KOPT-K1 (cell line): ENCODE data around the gene VAV2.
"Not testable (repeated sequence)": the region's sequence is repeated elsewhere in the genome, so short reads cannot be mapped to it uniquely, and the experiment has no call there.

Experiments
- H3K27ac ChIP-seq: fragments of 200-600 bp; sonication (generic); 2 replicates; pipeline ENCODE4 v1.5.1; 2016; ENCODE audit warnings: antibody characterized with exemption, mild to moderate bottlenecking, low read depth, low read length; ENCODE audit not compliant: poor library complexity, severe bottlenecking
- H3K36me3 ChIP-seq: fragments of 200-600 bp; sonication (generic); 2 replicates; pipeline ENCODE4 v1.5.1; 2017; ENCODE audit warnings: antibody characterized with exemption, mild to moderate bottlenecking, low read length, moderate library complexity; ENCODE audit not compliant: insufficient read depth
- H3K9me3 ChIP-seq: fragments of 200-600 bp; sonication (generic); 2 replicates; pipeline ENCODE4 v1.5.1; 2017; ENCODE audit warnings: antibody characterized with exemption, low read length, mild to moderate bottlenecking; ENCODE audit not compliant: insufficient read depth, poor library complexity, severe bottlenecking

VAV2 gene

GRCh38 chr9:133928248-133928764, 63.8 kb downstream of the VAV2 start:
- H3K27ac ChIP-seq, result no peak overlapping the region

GRCh38 chr9:133927041-133927440, 65.1 kb downstream of the VAV2 start:
- H3K9me3 ChIP-seq, result no peaks in the 10 kb centered on the region

More at GRCh38 chr9:133928248-133928764, 63.8 kb downstream of the VAV2 start:
- H3K36me3 ChIP-seq, result no peaks in the 10 kb centered on the region
- H3K9me3 ChIP-seq, result no peaks in the 10 kb centered on the region

GRCh38 chr9:133926165-133926856, 65.8 kb downstream of the VAV2 start:
- Histone ChIP-seq H3K27ac (no peak overlapping the region), H3K36me3 (no peaks in the 10 kb centered on the region), H3K9me3 (no peaks in the 10 kb centered on the region)

More at GRCh38 chr9:133927041-133927440, 65.1 kb downstream of the VAV2 start:
- H3K27ac ChIP-seq, result no peak overlapping the region
- H3K36me3 ChIP-seq, result no peaks in the 10 kb centered on the region

- Histone ChIP-seq H3K27ac (no peak overlapping the region), H3K36me3 (no peaks in the 10 kb centered on the region), H3K9me3 (no peaks in the 10 kb centered on the region)
Observed at GRCh38 chr9:133924453-133924852, 67.7 kb downstream of the VAV2 start.

GRCh38 chr9:133923608-133924007, 68.5 kb downstream of the VAV2 start:
- H3K27ac ChIP-seq, H3K9me3 ChIP-seq: not testable (repeated sequence)

GRCh38 chr9:133921866-133922265, 70.3 kb downstream of the VAV2 start:
- no peaks in the 10 kb centered on the region for H3K9me3 ChIP-seq
- H3K36me3 ChIP-seq, result no peaks in the 10 kb centered on the region
- H3K27ac ChIP-seq, result no peak overlapping the region

More at GRCh38 chr9:133923608-133924007, 68.5 kb downstream of the VAV2 start:
- not testable (repeated sequence) for H3K36me3 ChIP-seq

GRCh38 chr9:133920471-133920870, 71.7 kb downstream of the VAV2 start:
- Histone ChIP-seq H3K36me3 (no peaks in the 10 kb centered on the region), H3K9me3 (no peaks in the 10 kb centered on the region), H3K27ac (no peak overlapping the region)

GRCh38 chr9:133919253-133920115, 72.6 kb downstream of the VAV2 start:
- no peak overlapping the region for H3K27ac ChIP-seq

GRCh38 chr9:133918111-133918813, 73.9 kb downstream of the VAV2 start:
- H3K36me3 ChIP-seq, result no peaks in the 10 kb centered on the region
- H3K9me3 ChIP-seq, result no peaks in the 10 kb centered on the region
- H3K27ac ChIP-seq, result no peak overlapping the region

More at GRCh38 chr9:133919253-133920115, 72.6 kb downstream of the VAV2 start:
- H3K9me3 ChIP-seq, result no peaks in the 10 kb centered on the region
- H3K36me3 ChIP-seq, result no peaks in the 10 kb centered on the region

- H3K9me3 ChIP-seq, result no peaks in the 10 kb centered on the region
- H3K27ac ChIP-seq, result no peak overlapping the region
- no peaks in the 10 kb centered on the region for H3K36me3 ChIP-seq
Observed at GRCh38 chr9:133917375-133917774, 74.7 kb downstream of the VAV2 start.

GRCh38 chr9:133916159-133916541, 76.0 kb downstream of the VAV2 start:
- Histone ChIP-seq H3K9me3 (no peaks in the 10 kb centered on the region), H3K36me3 (no peaks in the 10 kb centered on the region), H3K27ac (no peak overlapping the region)

GRCh38 chr9:133915534-133916158, 76.5 kb downstream of the VAV2 start:
- Histone ChIP-seq H3K27ac (no peak overlapping the region), H3K9me3 (no peaks in the 10 kb centered on the region), H3K36me3 (no peaks in the 10 kb centered on the region)

GRCh38 chr9:133914442-133915342, 77.4 kb downstream of the VAV2 start:
- no peaks in the 10 kb centered on the region for H3K9me3 ChIP-seq
- H3K36me3 ChIP-seq, result no peaks in the 10 kb centered on the region
- no peak overlapping the region for H3K27ac ChIP-seq
